Measurements from ENCODE around the gene METTL23.

DNA sequence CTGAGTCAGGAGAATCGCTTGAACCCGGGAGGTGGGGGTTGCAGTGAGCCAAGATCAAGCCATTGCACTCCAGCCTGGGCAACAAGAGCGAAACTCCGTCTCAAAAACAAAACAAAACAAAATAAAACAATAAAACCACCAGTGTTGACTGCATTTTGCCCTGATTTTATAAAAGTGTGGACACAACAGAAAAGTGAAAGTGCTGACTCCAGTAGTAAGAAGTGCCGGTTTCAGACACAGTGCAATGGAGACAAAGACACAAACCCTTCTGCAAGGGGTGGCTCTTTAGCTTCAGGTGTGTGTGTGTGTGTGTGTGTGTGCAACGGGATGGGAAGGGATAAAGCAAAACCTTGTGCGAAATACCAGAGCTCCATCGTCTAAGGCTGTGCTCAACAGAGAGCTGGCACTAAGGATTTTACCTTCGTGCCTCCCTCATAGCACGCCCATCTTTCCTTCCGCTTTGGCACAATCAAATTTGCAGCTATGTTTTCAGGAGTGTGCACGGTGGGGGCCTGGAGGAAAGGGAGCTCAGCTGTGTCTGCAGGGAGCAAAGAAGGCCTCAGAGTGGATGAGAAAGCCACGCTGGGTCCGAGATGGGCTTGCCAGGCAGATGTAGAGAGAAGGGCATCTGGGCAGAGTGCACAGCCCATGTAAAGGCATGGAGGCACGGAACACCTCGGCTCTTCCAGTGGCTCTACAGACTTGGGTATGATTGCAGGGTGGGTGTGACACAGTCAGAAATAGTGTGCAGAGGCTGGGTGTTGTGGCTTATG is 31.4 kb upstream of the METTL23 start:
- TF ChIP-seq, protein P1, sequence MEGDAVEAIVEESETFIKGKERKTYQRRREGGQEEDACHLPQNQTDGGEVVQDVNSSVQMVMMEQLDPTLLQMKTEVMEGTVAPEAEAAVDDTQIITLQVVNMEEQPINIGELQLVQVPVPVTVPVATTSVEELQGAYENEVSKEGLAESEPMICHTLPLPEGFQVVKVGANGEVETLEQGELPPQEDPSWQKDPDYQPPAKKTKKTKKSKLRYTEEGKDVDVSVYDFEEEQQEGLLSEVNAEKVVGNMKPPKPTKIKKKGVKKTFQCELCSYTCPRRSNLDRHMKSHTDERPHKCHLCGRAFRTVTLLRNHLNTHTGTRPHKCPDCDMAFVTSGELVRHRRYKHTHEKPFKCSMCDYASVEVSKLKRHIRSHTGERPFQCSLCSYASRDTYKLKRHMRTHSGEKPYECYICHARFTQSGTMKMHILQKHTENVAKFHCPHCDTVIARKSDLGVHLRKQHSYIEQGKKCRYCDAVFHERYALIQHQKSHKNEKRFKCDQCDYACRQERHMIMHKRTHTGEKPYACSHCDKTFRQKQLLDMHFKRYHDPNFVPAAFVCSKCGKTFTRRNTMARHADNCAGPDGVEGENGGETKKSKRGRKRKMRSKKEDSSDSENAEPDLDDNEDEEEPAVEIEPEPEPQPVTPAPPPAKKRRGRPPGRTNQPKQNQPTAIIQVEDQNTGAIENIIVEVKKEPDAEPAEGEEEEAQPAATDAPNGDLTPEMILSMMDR (IDR thresholded peaks at IDR 0.05), result no peak
- no peak for TF ChIP-seq POLR2A (IDR thresholded peaks at IDR 0.05)
